ENCODE measurements around the gene CAMTA1. TPM values are rescaled to one million over a fixed set of nuclear protein-coding genes. Genes with fewer than 3 reads are reported as not detected.

CAMTA1 gene
- total RNA-seq, 1 donor from 2014 or later, result 268 TPM

- no peaks in the 10 kb centered on the region for H3K79me2 ChIP-seq (ENCODE audit: low read depth)
- H2AFZ ChIP-seq (replicated peaks), result peak overlapping the region; percentile 71
- peaks cover 4% of the 10 kb centered on the region for H3K4me1 ChIP-seq
- H3K4me1 Mint-ChIP-seq, result peaks cover 12% of the 10 kb centered on the region
- H3K36me3 Mint-ChIP-seq, result no peaks in the 10 kb centered on the region
- TF ChIP-seq CTCF (IDR thresholded peaks at IDR 0.05), result peak; percentile 91
- TF ChIP-seq EZH2 (IDR thresholded peaks at IDR 0.05), result no peak
- H4K20me1 ChIP-seq (ENCODE audit: low read depth), result peaks cover 28% of the 10 kb centered on the region
- peak overlapping the region; percentile 79 for H3K4me3 Mint-ChIP-seq
- H3F3A ChIP-seq (ENCODE audit: low read depth), result peaks cover 3% of the 10 kb centered on the region
- no peaks in the 10 kb centered on the region for H3K36me3 ChIP-seq
- peak; percentile 89 for DNase-seq (ENCODE audit: low spot score)
- peaks cover 5% of the 10 kb centered on the region for H3K27me3 ChIP-seq
- H3K27me3 Mint-ChIP-seq (ENCODE audit: insufficient read depth, low read depth), result peaks cover 9% of the 10 kb centered on the region
- H3K4me2 ChIP-seq, result peak overlapping the region; percentile 95
- no peak overlapping the region for H3K9ac ChIP-seq
- no peaks in the 10 kb centered on the region for H3K9me3 ChIP-seq (ENCODE audit: low read depth)
- no peak overlapping the region for H3K27ac Mint-ChIP-seq
- H3K4me3 ChIP-seq, result peak overlapping the region; percentile 49
- H3K9me3 Mint-ChIP-seq, result no peaks in the 10 kb centered on the region
- no peak overlapping the region for H3K27ac ChIP-seq
Measured at GRCh38 chr1:7070389-7071029, 285.3 kb downstream of the CAMTA1 start.

GRCh38 chr1:7076117-7076516 is 290.9 kb downstream of the CAMTA1 start:
- Mint-ChIP-seq H3K4me3 (no peak overlapping the region), H3K36me3 (no peaks in the 10 kb centered on the region), H3K27ac (no peak overlapping the region), H3K4me1 (no peaks in the 10 kb centered on the region), H3K27me3 (ENCODE audit: insufficient read depth, low read depth) (peaks cover 8% of the 10 kb centered on the region), H3K9me3 (peaks cover 18% of the 10 kb centered on the region)
- Histone ChIP-seq H4K20me1 (ENCODE audit: low read depth) (peaks cover 29% of the 10 kb centered on the region), H3K9me3 (ENCODE audit: low read depth) (no peaks in the 10 kb centered on the region), H3K4me2 (no peak overlapping the region), H2AFZ (replicated peaks) (no peak overlapping the region), H3K36me3 (no peaks in the 10 kb centered on the region), H3F3A (ENCODE audit: low read depth) (no peaks in the 10 kb centered on the region), H3K9ac (no peak overlapping the region), H3K27ac (no peak overlapping the region), H3K79me2 (ENCODE audit: low read depth) (no peaks in the 10 kb centered on the region), H3K4me3 (no peak overlapping the region), H3K27me3 (peaks cover 5% of the 10 kb centered on the region), H3K4me1 (no peaks in the 10 kb centered on the region)
- TF ChIP-seq CTCF (IDR thresholded peaks at IDR 0.05), result no peak
- no peak for TF ChIP-seq EZH2phosphoT487 (IDR thresholded peaks at IDR 0.05)
- TF ChIP-seq EZH2 (IDR thresholded peaks at IDR 0.05), result no peak
- DNase-seq (ENCODE audit: low spot score), result no peak

GRCh38 chr1:7076572-7076971 is 291.3 kb downstream of the CAMTA1 start:
- Mint-ChIP-seq H3K27me3 (ENCODE audit: insufficient read depth, low read depth) (peaks cover 8% of the 10 kb centered on the region), H3K9me3 (peaks cover 18% of the 10 kb centered on the region), H3K36me3 (no peaks in the 10 kb centered on the region), H3K27ac (no peak overlapping the region), H3K4me1 (no peaks in the 10 kb centered on the region), H3K4me3 (no peak overlapping the region)
- DNase-seq (ENCODE audit: low spot score), result no peak
- TF ChIP-seq EZH2phosphoT487 (IDR thresholded peaks at IDR 0.05), result no peak
- no peak for TF ChIP-seq EZH2 (IDR thresholded peaks at IDR 0.05)
- TF ChIP-seq CTCF (IDR thresholded peaks at IDR 0.05), result no peak
- no peaks in the 10 kb centered on the region for H3K79me2 ChIP-seq (ENCODE audit: low read depth)
- peaks cover 5% of the 10 kb centered on the region for H3K27me3 ChIP-seq
- H3K4me2 ChIP-seq, result no peak overlapping the region
- H3K9me3 ChIP-seq (ENCODE audit: low read depth), result no peaks in the 10 kb centered on the region
- H3K9ac ChIP-seq, result no peak overlapping the region
- H3K4me1 ChIP-seq, result no peaks in the 10 kb centered on the region
- no peak overlapping the region for H3K27ac ChIP-seq
- H3F3A ChIP-seq (ENCODE audit: low read depth), result no peaks in the 10 kb centered on the region
- H3K4me3 ChIP-seq, result no peak overlapping the region
- no peaks in the 10 kb centered on the region for H3K36me3 ChIP-seq
- peaks cover 29% of the 10 kb centered on the region for H4K20me1 ChIP-seq (ENCODE audit: low read depth)
- H2AFZ ChIP-seq (replicated peaks), result no peak overlapping the region

All from neural progenitor cell (in vitro differentiated cells).